GM12878 (cell line): ENCODE data around the gene DCP1B. TPM values are rescaled to one million over a fixed set of nuclear protein-coding genes. Genes with fewer than 3 reads are reported as not detected.

Experiments used
- ATAC-seq: fragments of 200-7000 bp; cut with Tn5 transposase; 3 replicates; pipeline ENCODE4 v1.9.1; 2020; ENCODE audit warnings: mild to moderate bottlenecking, moderate library complexity
- BruUV-seq: library from RNA; stranded (reverse); fragments of 400-500 nt; replicated peaks from 2 replicates; lab custom pipeline; 2021; lab: Mats Ljungman, UMichigan
- CTCF ChIA-PET: fragments of 300-600 bp; sonication (Branson Sonifier 250); formaldehyde crosslinking; extraction: SDS; loops from one replicate; lab custom pipeline; 2021; ENCODE audit warnings: inconsistent platforms; lab: Yijun Ruan, JAX
- POLR2A ChIA-PET: fragments of 350-600 bp; formaldehyde crosslinking; extraction: SDS; loops from one replicate; lab custom pipeline; 2021; ENCODE audit warnings: inconsistent platforms; lab: Charles Lee
- RAD21 ChIA-PET: fragments of 300-600 bp; sonication (Branson Sonifier 250); formaldehyde crosslinking; loops from one replicate; lab custom pipeline; 2023; ENCODE audit warnings: antibody characterized with exemption; ENCODE audit not compliant: unreplicated experiment; lab: Charles Lee
- SMC1A ChIA-PET: fragments of 300-600 bp; sonication (Branson Sonifier 250); formaldehyde crosslinking; loops from one replicate; lab custom pipeline; 2023; ENCODE audit not compliant: unreplicated experiment, uncharacterized antibody; lab: Charles Lee
- DNase-seq: peaks from one replicate; pipeline ENCODE4 v3.0.0-alpha.2; 2011; ENCODE audit warnings: low read depth, low spot score
- FAIRE-seq: peaks from 3 replicates; lab custom pipeline; 2011; peaks lifted over from hg19 to GRCh38; lab: Jason Lieb, UNC
- H2AFZ ChIP-seq: 2 replicates; pipeline ENCODE4 v1.6.0; 2011; ENCODE audit warnings: low read depth, low read length, control low read depth; ENCODE audit not compliant: control insufficient read depth
- H3K27ac ChIP-seq: 2 replicates; pipeline ENCODE4 v1.5.1; 2011; ENCODE audit warnings: control low read depth; ENCODE audit not compliant: control insufficient read depth, insufficient read depth
- H3K27me3 ChIP-seq, 2 experiments: replicated peaks in 1 of 2; 2 replicates each; pipeline versions ENCODE4 v1.6.0 to v1.6.1; 2011; ENCODE audit warnings: low read length in 1 of 2; ENCODE audit not compliant: control insufficient read depth in 2 of 2, insufficient read depth in 2 of 2
- H3K36me3 ChIP-seq, 2 experiments: 2 replicates each; pipeline ENCODE4 v1.5.1; 2011; ENCODE audit warnings: low read length in 1 of 2; ENCODE audit not compliant: control insufficient read depth in 2 of 2, insufficient read depth in 2 of 2
- H3K4me1 ChIP-seq: 2 replicates; pipeline ENCODE4 v1.6.1; 2011; ENCODE audit warnings: mild to moderate bottlenecking, low read length, moderate library complexity, mixed read lengths; ENCODE audit not compliant: control insufficient read depth, insufficient read depth
- H3K4me2 ChIP-seq: 2 replicates; pipeline ENCODE4 v1.6.0; 2011; ENCODE audit warnings: control low read depth; ENCODE audit not compliant: control insufficient read depth, insufficient read depth
- H3K4me3 ChIP-seq: fragments of 200-600 bp; sonication (generic); 2 replicates; pipeline ENCODE4 v1.5.1; 2016
- H3K79me2 ChIP-seq: 2 replicates; pipeline ENCODE4 v1.6.0; 2011; ENCODE audit warnings: low read length; ENCODE audit not compliant: control insufficient read depth, insufficient read depth
- H3K9ac ChIP-seq: 2 replicates; pipeline ENCODE4 v1.8.0; 2011; ENCODE audit warnings: low read length, control low read depth, mixed read lengths; ENCODE audit not compliant: control insufficient read depth, insufficient read depth
- H3K9me3 ChIP-seq: replicated peaks from 3 replicates; pipeline ENCODE4 v1.5.1; 2011; ENCODE audit warnings: mild to moderate bottlenecking, low read length; ENCODE audit not compliant: control insufficient read depth, insufficient read depth
- H4K20me1 ChIP-seq: 2 replicates; pipeline ENCODE4 v1.6.0; 2011; ENCODE audit not compliant: control insufficient read depth, insufficient read depth
- CREM ChIP-seq: IDR thresholded peaks from 2 replicates; pipeline ENCODE4 v1.6.1; 2014; ENCODE audit warnings: antibody characterized with exemption, low read depth
- GABPA ChIP-seq: IDR thresholded peaks from 2 replicates; pipeline ENCODE4 v1.6.1; 2014; ENCODE audit warnings: antibody characterized with exemption, low read depth, mild to moderate bottlenecking, inconsistent platforms
- KAT2A ChIP-seq: conservative IDR thresholded peaks from 2 replicates; pipeline ENCODE4 v1.6.1; 2011; ENCODE audit warnings: low read depth, low read length; ENCODE audit not compliant: control insufficient read depth
- LARP7 ChIP-seq: fragments of 450-650 bp; IDR thresholded peaks from 2 replicates; pipeline ENCODE4 v1.6.1; 2017; ENCODE audit warnings: mild to moderate bottlenecking
- MTA2 ChIP-seq: fragments of 450-650 bp; IDR thresholded peaks from 2 replicates; pipeline ENCODE4 v1.6.1; 2016; ENCODE audit warnings: low read depth, mild to moderate bottlenecking, moderate library complexity
- MYC ChIP-seq: IDR thresholded peaks from 2 replicates; pipeline ENCODE4 v1.6.1; 2011; ENCODE audit warnings: mild to moderate bottlenecking, low read length, moderate library complexity, inconsistent platforms; ENCODE audit not compliant: insufficient read depth, insufficient replicate concordance, insufficient read length, severe bottlenecking
- NFYA ChIP-seq: IDR thresholded peaks from 2 replicates; pipeline ENCODE4 v1.6.1; 2011; ENCODE audit warnings: low read depth, mild to moderate bottlenecking, low read length, improper control_type of control experiment, borderline replicate concordance
- STAT1 ChIP-seq: fragments of 450-650 bp; conservative IDR thresholded peaks from 2 replicates; pipeline ENCODE4 v1.6.1; 2014; ENCODE audit warnings: antibody characterized with exemption, mild to moderate bottlenecking
- ZNF217 ChIP-seq: fragments of 450-650 bp; IDR thresholded peaks from 2 replicates; pipeline ENCODE4 v1.6.1; 2017; ENCODE audit warnings: antibody characterized with exemption, mild to moderate bottlenecking
- WGBS: methylation state at CpG from one replicate; pipeline ENCODE4 v1.1.6; 2016; ENCODE audit warnings: low lambda C conversion rate; ENCODE audit not compliant: insufficient replicate concordance, insufficient coverage; ENCODE audit errors: missing lambda C conversion rate; 5-methylcytosine and 5-hydroxymethylcytosine counted together
- in situ Hi-C: fragments of 300-500 bp; cut with MboI; formaldehyde crosslinking; loops from 9 replicates; pipeline ENCODE4 v1.14.3; 2018; ENCODE audit warnings: mixed read lengths
- intact Hi-C: fragments of 100-400 bp; cut with micrococcal nuclease; formaldehyde crosslinking; loops from one replicate; pipeline ENCODE4 v1.14.2; 2022; ENCODE audit not compliant: unreplicated experiment
- polyA plus RNA-seq, 11 experiments: library from polyadenylated mRNA; depleted of rRNA in 4 of 11; unstranded in 6 of 11; stranded (reverse) in 5 of 11; fragments of >200 nt; fragmentation: Nextera tagmentation in 4 of 11; fragmentation: Illumina TruSeq in 1 of 11; extraction: Ambion mirVana in 4 of 11; extraction: Trizol in 1 of 11; gene quantifications; 1 replicate in 1 of 11; 2 replicates in 10 of 11; pipeline versions ENCODE4 v1.2.1 to v1.2.3, GENCODE V29; 2011 to 2016; ENCODE audit warnings: inconsistent platforms in 2 of 11, missing spikeins in 2 of 11, low read depth in 1 of 11
- total RNA-seq, 4 experiments: library from RNA; depleted of rRNA in 3 of 4; stranded (reverse); fragments of >200 nt in 3 of 4; fragmentation: Illumina TruSeq in 1 of 4; extraction: Trizol in 1 of 4; gene quantifications; 2 replicates each; pipeline versions ENCODE4 v1.2.1 to v1.2.3, GENCODE V29; 2013 to 2021
- TF ChIP-seq, protein P1 (sequence below): fragments of 450-650 bp; IDR thresholded peaks from 2 replicates; pipeline ENCODE4 v1.6.1; 2016; ENCODE audit warnings: mild to moderate bottlenecking, moderate library complexity, borderline replicate concordance

Gene DCP1B
- total and polyA plus RNA-seq, 10 of the 15 experiments (the other 5 are each of a cell fraction or from before 2014, with no cell fraction given): 1.3 to 23.4 (median 15.3) TPM

DNA sequence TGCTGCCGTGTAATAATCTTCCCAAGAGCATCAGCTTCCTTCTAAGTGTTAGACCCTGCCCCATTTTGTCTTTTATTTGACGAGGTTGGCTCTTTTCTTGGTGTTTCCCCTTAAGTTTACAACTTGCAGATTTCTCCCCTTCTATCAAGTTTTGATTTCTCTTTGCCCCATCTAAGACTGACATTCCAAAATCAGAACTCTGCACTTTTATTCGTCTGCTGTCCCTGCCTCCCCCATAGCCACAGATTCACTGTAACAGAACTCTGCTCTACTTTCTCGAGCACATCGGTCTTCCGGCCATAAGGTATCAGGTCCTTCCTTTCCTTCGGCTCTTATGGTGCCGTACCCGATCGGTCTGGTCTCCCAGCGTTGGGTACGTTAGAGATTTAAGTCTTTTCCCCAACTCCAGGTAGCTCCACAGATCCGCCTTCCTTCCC lies 563 bp downstream of the DCP1B start:
- in situ Hi-C loops (no loop called here), intact Hi-C loops (no loop called here)
- H3K4me2 ChIP-seq: peak overlapping the region; percentile 84
- FAIRE-seq (peak; percentile 79), DNase-seq (no peak), ATAC-seq (peak; percentile 58)
- CTCF ChIA-PET: interaction anchor here (0.6 to 1.0 kb wide), 2 partner anchors 31 to 64 kb away, joined by 3 read pairs; no protein-coding TSS in a partner anchor
- peak overlapping the region; percentile 86 for H3K27ac ChIP-seq
- WGBS: under 1% methylated on average over 13 of the region's 13 CpGs
- no peak for TF ChIP-seq MYC
- TF ChIP-seq LARP7: no peak
- RAD21 ChIA-PET: interaction anchor here (1.1 kb wide), 1 partner anchor 64 kb away, joined by 3 read pairs; no protein-coding TSS in a partner anchor
- TSS peak; percentile 72 for BruUV-seq
- H4K20me1 ChIP-seq: no peaks in the 10 kb centered on the region
- no peaks in the 10 kb centered on the region; the same call in 2 of the 3 replicates for H3K9me3 ChIP-seq
- H3K36me3 ChIP-seq: no peaks in the 10 kb centered on the region
- peaks cover 16% of the 10 kb centered on the region for H3K79me2 ChIP-seq
- H3K4me1 ChIP-seq: no peaks in the 10 kb centered on the region
- no peaks in the 10 kb centered on the region for H3K27me3 ChIP-seq
- POLR2A ChIA-PET: interaction anchor here (1.3 kb wide), 1 partner anchor 9 kb away, joined by 9 read pairs; no protein-coding TSS in a partner anchor
- peak overlapping the region; percentile 84 for H3K9ac ChIP-seq
- H3K4me3 ChIP-seq: peak overlapping the region; percentile 81
- peak overlapping the region; percentile 97 for H2AFZ ChIP-seq
- SMC1A ChIA-PET: interaction anchor here (0.6 to 2.1 kb wide), 4 partner anchors 11 to 64 kb away, joined by 3 to 6 read pairs (median 4); no protein-coding TSS in a partner anchor

GRCh38 chr12:1995205-1995896 lies 8.9 kb downstream of the DCP1B start:
- ChIA-PET RAD21 (no interaction called here), SMC1A (interaction anchor here (2.0 kb wide), 1 partner anchor 15 kb away, joined by 5 read pairs; no protein-coding TSS in a partner anchor), POLR2A (interaction anchor here (2.8 kb wide), 1 partner anchor 9 kb away, joined by 9 read pairs; the partner anchor contains the start of gene DCP1B), CTCF (interaction anchor here (0.9 to 1.6 kb wide), 3 partner anchors 15 to 55 kb away, joined by 3 to 4 read pairs (median 3); no protein-coding TSS in a partner anchor)
- Histone ChIP-seq H3K4me2 (peak overlapping the region; percentile 56), H3K79me2 (no peaks in the 10 kb centered on the region), H3K4me3 (peak overlapping the region; percentile 29; the same call in 1 of the 2 replicates), H3K27me3 (no peaks in the 10 kb centered on the region), H3K36me3 (no peaks in the 10 kb centered on the region; a peak in 2 of 4 replicates), H2AFZ (no peak overlapping the region), H3K9me3 (no peaks in the 10 kb centered on the region), H3K27ac (peak overlapping the region; percentile 4; the same call in 1 of the 2 replicates), H3K4me1 (peaks cover 7% of the 10 kb centered on the region), H4K20me1 (no peaks in the 10 kb centered on the region), H3K9ac (no peak overlapping the region)
- ATAC-seq (peak; percentile 98), DNase-seq (peak; percentile 30), FAIRE-seq (peak; percentile 69)
- in situ Hi-C loops: no loop called here
- intact Hi-C loops: no loop called here
- BruUV-seq: no TSS peak
- WGBS: 24% methylated on average over 4 of the region's 4 CpGs
- TF ChIP-seq ZNF217 (no peak), MTA2 (peak; percentile 60; the same call in 1 of the 2 replicates), CREM (peak; percentile 56; the same call in 1 of the 2 replicates), GABPA (no peak), KAT2A (no peak), NFYA (no peak), STAT1 (no peak)
- TF ChIP-seq, protein P1, sequence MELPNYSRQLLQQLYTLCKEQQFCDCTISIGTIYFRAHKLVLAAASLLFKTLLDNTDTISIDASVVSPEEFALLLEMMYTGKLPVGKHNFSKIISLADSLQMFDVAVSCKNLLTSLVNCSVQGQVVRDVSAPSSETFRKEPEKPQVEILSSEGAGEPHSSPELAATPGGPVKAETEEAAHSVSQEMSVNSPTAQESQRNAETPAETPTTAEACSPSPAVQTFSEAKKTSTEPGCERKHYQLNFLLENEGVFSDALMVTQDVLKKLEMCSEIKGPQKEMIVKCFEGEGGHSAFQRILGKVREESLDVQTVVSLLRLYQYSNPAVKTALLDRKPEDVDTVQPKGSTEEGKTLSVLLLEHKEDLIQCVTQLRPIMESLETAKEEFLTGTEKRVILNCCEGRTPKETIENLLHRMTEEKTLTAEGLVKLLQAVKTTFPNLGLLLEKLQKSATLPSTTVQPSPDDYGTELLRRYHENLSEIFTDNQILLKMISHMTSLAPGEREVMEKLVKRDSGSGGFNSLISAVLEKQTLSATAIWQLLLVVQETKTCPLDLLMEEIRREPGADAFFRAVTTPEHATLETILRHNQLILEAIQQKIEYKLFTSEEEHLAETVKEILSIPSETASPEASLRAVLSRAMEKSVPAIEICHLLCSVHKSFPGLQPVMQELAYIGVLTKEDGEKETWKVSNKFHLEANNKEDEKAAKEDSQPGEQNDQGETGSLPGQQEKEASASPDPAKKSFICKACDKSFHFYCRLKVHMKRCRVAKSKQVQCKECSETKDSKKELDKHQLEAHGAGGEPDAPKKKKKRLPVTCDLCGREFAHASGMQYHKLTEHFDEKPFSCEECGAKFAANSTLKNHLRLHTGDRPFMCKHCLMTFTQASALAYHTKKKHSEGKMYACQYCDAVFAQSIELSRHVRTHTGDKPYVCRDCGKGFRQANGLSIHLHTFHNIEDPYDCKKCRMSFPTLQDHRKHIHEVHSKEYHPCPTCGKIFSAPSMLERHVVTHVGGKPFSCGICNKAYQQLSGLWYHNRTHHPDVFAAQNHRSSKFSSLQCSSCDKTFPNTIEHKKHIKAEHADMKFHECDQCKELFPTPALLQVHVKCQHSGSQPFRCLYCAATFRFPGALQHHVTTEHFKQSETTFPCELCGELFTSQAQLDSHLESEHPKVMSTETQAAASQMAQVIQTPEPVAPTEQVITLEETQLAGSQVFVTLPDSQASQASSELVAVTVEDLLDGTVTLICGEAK: no peak
